Gastroesophageal sphincter (tissue), 4 donors: ENCODE data around the gene USP54. TPM values are rescaled to one million over a fixed set of nuclear protein-coding genes. Genes with fewer than 3 reads are reported as not detected.

Source experiments
- ATAC-seq: fragments of 150-250 bp; one replicate; pipeline ENCODE4 v1.9.1; 2016; ENCODE audit warnings: mild to moderate bottlenecking, moderate library complexity
- H3K27ac ChIP-seq, 4 donors: fragments of 200-600 bp; sonication (generic) in 3 of 4; 1 replicate in 3 of 4; 2 replicates in 1 of 4; pipeline ENCODE4 v1.5.1; 2016 to 2019
- H3K27me3 ChIP-seq: fragments of 200-600 bp; sonication (generic); one replicate; pipeline ENCODE4 v1.5.1; 2019
- H3K36me3 ChIP-seq, 2 donors: fragments of 200-600 bp; sonication (generic); one replicate each; pipeline ENCODE4 v1.5.1; 2019; ENCODE audit warnings: control low read depth in 1 of 2
- H3K4me1 ChIP-seq, 3 donors: fragments of 200-600 bp; sonication (generic); 1 replicate in 2 of 3; 2 replicates in 1 of 3; pipeline ENCODE4 v1.5.1; 2016 to 2019; ENCODE audit warnings: control low read depth in 2 of 3
- H3K4me3 ChIP-seq, 2 donors: fragments of 200-600 bp; sonication (generic); one replicate each; pipeline ENCODE4 v1.5.1; 2019; ENCODE audit warnings: mild to moderate bottlenecking in 1 of 2, moderate library complexity in 1 of 2
- H3K9me3 ChIP-seq, 3 donors: fragments of 200-600 bp; sonication (generic); one replicate each; pipeline ENCODE4 v1.5.1; 2017 to 2019; ENCODE audit warnings: control low read depth in 2 of 3
- EP300 ChIP-seq: sonication (generic); formaldehyde crosslinking; IDR thresholded peaks from one replicate; pipeline ENCODE4 v1.6.1; 2017; ENCODE audit warnings: antibody characterized with exemption, mild to moderate bottlenecking
- POLR2A ChIP-seq, 2 donors: fragments of 450-650 bp; IDR thresholded peaks; one replicate each; pipeline ENCODE4 v1.6.1; 2017; ENCODE audit warnings: antibody characterized with exemption in 2 of 2, mild to moderate bottlenecking in 2 of 2, moderate library complexity in 1 of 2
- POLR2AphosphoS5 ChIP-seq: sonication (generic); formaldehyde crosslinking; IDR thresholded peaks from one replicate; pipeline ENCODE4 v1.6.1; 2017; ENCODE audit warnings: antibody characterized with exemption
- WGBS, 2 donors: methylation state at CpG; one replicate each; pipeline ENCODE4 v1.1.5; 2018; ENCODE audit warnings: low coverage in 1 of 2; 5-methylcytosine and 5-hydroxymethylcytosine counted together
- total RNA-seq, 4 donors: library from RNA; depleted of rRNA; stranded (reverse); fragments of >200 nt; gene quantifications; one replicate each; pipeline ENCODE4 v1.1.0, GENCODE V29; 2016
- TF ChIP-seq, protein P1 (sequence below), 4 experiments: fragments of 200-600 bp in 2 of 4; fragments of 450-650 bp in 2 of 4; sonication (generic) in 1 of 4; IDR thresholded peaks; one replicate each; pipeline ENCODE4 v1.5.1; 2017 to 2019; ENCODE audit warnings: antibody characterized with exemption in 4 of 4, mild to moderate bottlenecking in 2 of 4, moderate library complexity in 2 of 4

The USP54 gene
- total RNA-seq, 4 donors from 2014 or later, result 27.1 to 106 (median 53.8) TPM

DNA sequence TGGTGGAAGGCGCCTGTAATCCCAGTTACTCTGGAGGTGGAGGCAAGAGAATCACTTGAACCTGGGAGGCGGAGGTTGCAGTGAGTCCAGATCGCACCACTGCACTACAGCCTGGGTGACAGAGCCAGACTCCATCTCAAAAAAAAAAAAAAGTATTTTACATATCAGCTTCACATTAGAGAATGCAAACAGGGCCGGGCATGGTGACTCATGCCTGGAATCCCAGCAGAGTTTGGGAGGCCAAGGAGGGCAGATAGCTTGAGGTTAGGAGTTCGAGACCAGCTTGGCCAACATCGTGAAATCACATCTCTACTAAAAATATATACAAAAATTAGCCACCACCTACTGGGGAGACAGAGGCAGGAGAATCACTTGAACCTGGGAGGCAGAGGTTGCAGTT lies 31.6 kb downstream of the USP54 start:
- 90 to 93% methylated on average over 4 to 6 of the region's 6 CpGs for WGBS, 2 donors
- Histone ChIP-seq H3K4me3 (no peak overlapping the region), H3K4me1 (peaks cover 0 to 6% (median 0%) of the 10 kb centered on the region in 3 donors), H3K27ac (no peak overlapping the region), H3K9me3 (no peaks in the 10 kb centered on the region), H3K27me3 (no peaks in the 10 kb centered on the region), H3K36me3 (peaks cover 0 to 29% of the 10 kb centered on the region in 2 donors)
- TF ChIP-seq POLR2AphosphoS5, result no peak
- no peak for TF ChIP-seq EP300
- TF ChIP-seq, protein P1, sequence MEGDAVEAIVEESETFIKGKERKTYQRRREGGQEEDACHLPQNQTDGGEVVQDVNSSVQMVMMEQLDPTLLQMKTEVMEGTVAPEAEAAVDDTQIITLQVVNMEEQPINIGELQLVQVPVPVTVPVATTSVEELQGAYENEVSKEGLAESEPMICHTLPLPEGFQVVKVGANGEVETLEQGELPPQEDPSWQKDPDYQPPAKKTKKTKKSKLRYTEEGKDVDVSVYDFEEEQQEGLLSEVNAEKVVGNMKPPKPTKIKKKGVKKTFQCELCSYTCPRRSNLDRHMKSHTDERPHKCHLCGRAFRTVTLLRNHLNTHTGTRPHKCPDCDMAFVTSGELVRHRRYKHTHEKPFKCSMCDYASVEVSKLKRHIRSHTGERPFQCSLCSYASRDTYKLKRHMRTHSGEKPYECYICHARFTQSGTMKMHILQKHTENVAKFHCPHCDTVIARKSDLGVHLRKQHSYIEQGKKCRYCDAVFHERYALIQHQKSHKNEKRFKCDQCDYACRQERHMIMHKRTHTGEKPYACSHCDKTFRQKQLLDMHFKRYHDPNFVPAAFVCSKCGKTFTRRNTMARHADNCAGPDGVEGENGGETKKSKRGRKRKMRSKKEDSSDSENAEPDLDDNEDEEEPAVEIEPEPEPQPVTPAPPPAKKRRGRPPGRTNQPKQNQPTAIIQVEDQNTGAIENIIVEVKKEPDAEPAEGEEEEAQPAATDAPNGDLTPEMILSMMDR (IDR thresholded peaks at IDR 0.05), result no peak
- no peak for TF ChIP-seq POLR2A (IDR thresholded peaks at IDR 0.05)
- no peak for ATAC-seq

- Histone ChIP-seq H3K4me1 (peaks cover 4 to 34% (median 13%) of the 10 kb centered on the region in 3 donors), H3K4me3 (no peak overlapping the region), H3K27ac (no peak overlapping the region), H3K27me3 (no peaks in the 10 kb centered on the region), H3K36me3 (peaks cover 0 to 23% of the 10 kb centered on the region in 2 donors), H3K9me3 (no peaks in the 10 kb centered on the region)
- WGBS, 2 donors, result 80 to 81% methylated on average over 2 of the region's 2 CpGs
- no peak for ATAC-seq
- TF ChIP-seq, protein P1 (IDR thresholded peaks at IDR 0.05), result no peak
- no peak for TF ChIP-seq EP300
- no peak for TF ChIP-seq POLR2A (IDR thresholded peaks at IDR 0.05)
- TF ChIP-seq POLR2AphosphoS5, result no peak
These were observed 34.3 kb downstream of the USP54 start for GRCh38 chr10:73556855-73557254.

DNA sequence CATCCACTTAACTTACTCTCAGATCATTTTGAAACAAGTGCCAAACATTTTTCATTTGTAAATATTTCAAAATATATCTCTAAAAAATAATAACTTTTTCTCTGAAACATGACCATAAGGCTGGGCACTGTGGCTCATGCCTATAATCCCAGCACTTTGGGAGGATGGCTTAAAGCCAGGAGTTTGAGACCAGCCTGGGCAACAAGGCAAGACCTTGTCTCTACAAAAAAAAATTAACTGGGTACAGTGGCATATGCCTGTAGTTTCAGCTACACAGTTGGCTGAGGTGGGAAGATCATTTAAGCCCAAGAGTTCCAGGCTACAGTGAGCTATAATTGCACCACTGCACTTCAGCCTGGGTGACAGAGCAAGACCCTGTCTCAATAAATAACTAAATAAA lies 36.4 kb downstream of the USP54 start:
- peak overlapping the region in 2 of 4 donors; percentile 80 to 82 for H3K27ac ChIP-seq
- no peaks in the 10 kb centered on the region for H3K27me3 ChIP-seq
- peaks cover 4 to 52% (median 13%) of the 10 kb centered on the region in 3 donors for H3K4me1 ChIP-seq

GRCh38 chr10:73553761-73554160 lies 37.4 kb downstream of the USP54 start:
- H3K4me3 ChIP-seq, result peak overlapping the region in 1 of 2 donors; percentile 8

More for the DNA sequence above, 36.4 kb downstream of the USP54 start:
- H3K9me3 ChIP-seq, result no peaks in the 10 kb centered on the region
- H3K36me3 ChIP-seq, result peaks cover 0 to 16% of the 10 kb centered on the region in 2 donors
- ATAC-seq, result no peak
- TF ChIP-seq POLR2AphosphoS5, result no peak
- TF ChIP-seq EP300, result no peak
- TF ChIP-seq POLR2A (IDR thresholded peaks at IDR 0.05), result no peak
- TF ChIP-seq, protein P1 (IDR thresholded peaks at IDR 0.05), result no peak
- no peak overlapping the region for H3K4me3 ChIP-seq

More at GRCh38 chr10:73553761-73554160, 37.4 kb downstream of the USP54 start:
- no peak for TF ChIP-seq POLR2A (IDR thresholded peaks at IDR 0.05)
- TF ChIP-seq, protein P1 (IDR thresholded peaks at IDR 0.05), result no peak
- no peak for TF ChIP-seq POLR2AphosphoS5
- TF ChIP-seq EP300, result no peak
- no peaks in the 10 kb centered on the region for H3K27me3 ChIP-seq
- H3K4me1 ChIP-seq, result peaks cover 4 to 52% (median 13%) of the 10 kb centered on the region in 3 donors
- H3K27ac ChIP-seq, result peak overlapping the region; percentile 80 to 96 (median 81)
- peaks cover 0 to 12% of the 10 kb centered on the region in 2 donors for H3K36me3 ChIP-seq
- no peaks in the 10 kb centered on the region for H3K9me3 ChIP-seq
- no peak for ATAC-seq
- WGBS, 2 donors, result 37 to 48% methylated on average over 2 of the region's 2 CpGs
